A673 (cell line): Measurements from ENCODE around the gene NFIB.

Source experiments
- EZH2 ChIP-seq: fragments of 200-600 bp; sonication (generic); IDR thresholded peaks from 2 replicates; pipeline ENCODE4 v1.6.1; 2017; ENCODE audit warnings: borderline replicate concordance, low read depth, mild to moderate bottlenecking, mixed read lengths, antibody characterized with exemption, low read length; ENCODE audit not compliant: poor library complexity, severe bottlenecking
- TF ChIP-seq, protein P1 (sequence below): fragments of 300-800, 200-600 bp; sonication (generic); conservative IDR thresholded peaks from 2 replicates; pipeline ENCODE4 v1.5.1; 2017; ENCODE audit warnings: low read depth, mild to moderate bottlenecking, antibody characterized with exemption, low read length, moderate library complexity, mixed read lengths

DNA sequence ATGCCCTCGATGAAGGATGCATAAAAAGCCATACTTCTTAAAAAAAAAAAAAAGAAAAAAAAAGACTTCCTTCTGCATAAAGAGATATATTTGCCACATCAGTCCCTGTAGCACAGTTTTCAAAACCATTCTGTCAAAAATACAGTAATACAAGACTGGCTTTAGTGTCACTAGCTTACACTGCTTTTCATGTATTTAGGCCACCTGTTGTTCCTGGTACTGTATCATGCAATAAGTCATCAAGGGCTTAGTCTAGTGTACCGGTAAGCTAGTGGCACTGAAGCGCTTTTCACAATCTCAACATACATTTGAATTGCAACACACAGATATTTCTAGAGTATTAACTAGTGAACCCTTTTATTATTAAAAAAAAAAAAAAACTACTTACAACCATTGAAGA is 231.2 kb downstream of the NFIB start:
- TF ChIP-seq, protein P1, sequence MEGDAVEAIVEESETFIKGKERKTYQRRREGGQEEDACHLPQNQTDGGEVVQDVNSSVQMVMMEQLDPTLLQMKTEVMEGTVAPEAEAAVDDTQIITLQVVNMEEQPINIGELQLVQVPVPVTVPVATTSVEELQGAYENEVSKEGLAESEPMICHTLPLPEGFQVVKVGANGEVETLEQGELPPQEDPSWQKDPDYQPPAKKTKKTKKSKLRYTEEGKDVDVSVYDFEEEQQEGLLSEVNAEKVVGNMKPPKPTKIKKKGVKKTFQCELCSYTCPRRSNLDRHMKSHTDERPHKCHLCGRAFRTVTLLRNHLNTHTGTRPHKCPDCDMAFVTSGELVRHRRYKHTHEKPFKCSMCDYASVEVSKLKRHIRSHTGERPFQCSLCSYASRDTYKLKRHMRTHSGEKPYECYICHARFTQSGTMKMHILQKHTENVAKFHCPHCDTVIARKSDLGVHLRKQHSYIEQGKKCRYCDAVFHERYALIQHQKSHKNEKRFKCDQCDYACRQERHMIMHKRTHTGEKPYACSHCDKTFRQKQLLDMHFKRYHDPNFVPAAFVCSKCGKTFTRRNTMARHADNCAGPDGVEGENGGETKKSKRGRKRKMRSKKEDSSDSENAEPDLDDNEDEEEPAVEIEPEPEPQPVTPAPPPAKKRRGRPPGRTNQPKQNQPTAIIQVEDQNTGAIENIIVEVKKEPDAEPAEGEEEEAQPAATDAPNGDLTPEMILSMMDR = no peak
- no peak for TF ChIP-seq EZH2
